ENCODE measurements around the gene CCNG2.

GRCh38 chr4:77178560-77178959 is 21.6 kb downstream of the CCNG2 start:
- TF ChIP-seq POLR2A (IDR thresholded peaks at IDR 0.05) (no peak), POLR2AphosphoS5 (IDR thresholded peaks at IDR 0.05) (no peak)
- TF ChIP-seq, protein P1, sequence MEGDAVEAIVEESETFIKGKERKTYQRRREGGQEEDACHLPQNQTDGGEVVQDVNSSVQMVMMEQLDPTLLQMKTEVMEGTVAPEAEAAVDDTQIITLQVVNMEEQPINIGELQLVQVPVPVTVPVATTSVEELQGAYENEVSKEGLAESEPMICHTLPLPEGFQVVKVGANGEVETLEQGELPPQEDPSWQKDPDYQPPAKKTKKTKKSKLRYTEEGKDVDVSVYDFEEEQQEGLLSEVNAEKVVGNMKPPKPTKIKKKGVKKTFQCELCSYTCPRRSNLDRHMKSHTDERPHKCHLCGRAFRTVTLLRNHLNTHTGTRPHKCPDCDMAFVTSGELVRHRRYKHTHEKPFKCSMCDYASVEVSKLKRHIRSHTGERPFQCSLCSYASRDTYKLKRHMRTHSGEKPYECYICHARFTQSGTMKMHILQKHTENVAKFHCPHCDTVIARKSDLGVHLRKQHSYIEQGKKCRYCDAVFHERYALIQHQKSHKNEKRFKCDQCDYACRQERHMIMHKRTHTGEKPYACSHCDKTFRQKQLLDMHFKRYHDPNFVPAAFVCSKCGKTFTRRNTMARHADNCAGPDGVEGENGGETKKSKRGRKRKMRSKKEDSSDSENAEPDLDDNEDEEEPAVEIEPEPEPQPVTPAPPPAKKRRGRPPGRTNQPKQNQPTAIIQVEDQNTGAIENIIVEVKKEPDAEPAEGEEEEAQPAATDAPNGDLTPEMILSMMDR (IDR thresholded peaks at IDR 0.05): no peak
